ENCODE measurements around the gene SERPINA1.

Gene SERPINA1

GRCh38 chr14:94376108-94376975, 12.1 kb downstream of the SERPINA1 start:
- H3K4me3 ChIP-seq (ENCODE audit: low read length) = no peak overlapping the region
- no peaks in the 10 kb centered on the region for H3K4me1 ChIP-seq (ENCODE audit: control insufficient read depth, low read length)
- no peak overlapping the region for H3K27ac ChIP-seq (ENCODE audit: low read depth, low read length)
- H3K9me2 ChIP-seq (replicated peaks; ENCODE audit: control insufficient read depth, low read length) = no peaks in the 10 kb centered on the region
- H3F3A ChIP-seq (ENCODE audit: control insufficient read depth, insufficient read depth) = no peaks in the 10 kb centered on the region
- no peaks in the 10 kb centered on the region for H3K79me2 ChIP-seq (ENCODE audit: control insufficient read depth, low read length)
- no peaks in the 10 kb centered on the region for H3K9me3 ChIP-seq (ENCODE audit: control insufficient read depth, insufficient read depth, low read length)
- H4K20me1 ChIP-seq (ENCODE audit: control insufficient read depth, insufficient read depth, low read depth, low read length) = no peaks in the 10 kb centered on the region
- H3K36me3 ChIP-seq (ENCODE audit: control insufficient read depth, low read length) = no peaks in the 10 kb centered on the region
- H3K27me3 ChIP-seq (ENCODE audit: control insufficient read depth, low read length) = no peaks in the 10 kb centered on the region; the same call in 1 of the 2 replicates
- no peak for TF ChIP-seq CTCF (IDR thresholded peaks at IDR 0.05; ENCODE audit: low read depth, low read length, poor library complexity, severe bottlenecking)
- TF ChIP-seq EZH2phosphoT487 (IDR thresholded peaks at IDR 0.05; ENCODE audit: borderline replicate concordance, low read length) = no peak
- no peak overlapping the region for H3K4me2 ChIP-seq (ENCODE audit: low read length)

- Histone ChIP-seq H3F3A (ENCODE audit: control insufficient read depth, insufficient read depth) (no peaks in the 10 kb centered on the region), H3K9me2 (replicated peaks; ENCODE audit: control insufficient read depth, low read length) (no peaks in the 10 kb centered on the region), H3K4me2 (ENCODE audit: low read length) (no peak overlapping the region), H3K79me2 (ENCODE audit: control insufficient read depth, low read length) (no peaks in the 10 kb centered on the region), H4K20me1 (ENCODE audit: control insufficient read depth, insufficient read depth, low read depth, low read length) (no peaks in the 10 kb centered on the region), H3K27ac (ENCODE audit: low read depth, low read length) (no peak overlapping the region), H3K4me3 (ENCODE audit: low read length) (no peak overlapping the region), H3K9me3 (ENCODE audit: control insufficient read depth, insufficient read depth, low read length) (no peaks in the 10 kb centered on the region), H3K27me3 (ENCODE audit: control insufficient read depth, low read length) (no peaks in the 10 kb centered on the region; the same call in 1 of the 2 replicates), H3K36me3 (ENCODE audit: control insufficient read depth, low read length) (no peaks in the 10 kb centered on the region), H3K4me1 (ENCODE audit: control insufficient read depth, low read length) (no peaks in the 10 kb centered on the region)
- TF ChIP-seq CTCF (IDR thresholded peaks at IDR 0.05; ENCODE audit: low read depth, low read length, poor library complexity, severe bottlenecking) (no peak), EZH2phosphoT487 (IDR thresholded peaks at IDR 0.05; ENCODE audit: borderline replicate concordance, low read length) (no peak)
Observed at GRCh38 chr14:94375552-94376107, 12.8 kb downstream of the SERPINA1 start.

GRCh38 chr14:94374749-94375260, 13.6 kb downstream of the SERPINA1 start:
- no peak for TF ChIP-seq CTCF (IDR thresholded peaks at IDR 0.05; ENCODE audit: low read depth, low read length, poor library complexity, severe bottlenecking)
- TF ChIP-seq EZH2phosphoT487 (IDR thresholded peaks at IDR 0.05; ENCODE audit: borderline replicate concordance, low read length) = no peak
- no peaks in the 10 kb centered on the region for H3F3A ChIP-seq (ENCODE audit: control insufficient read depth, insufficient read depth)
- H3K36me3 ChIP-seq (ENCODE audit: control insufficient read depth, low read length) = no peaks in the 10 kb centered on the region
- no peaks in the 10 kb centered on the region; the same call in 1 of the 2 replicates for H3K27me3 ChIP-seq (ENCODE audit: control insufficient read depth, low read length)
- H3K4me2 ChIP-seq (ENCODE audit: low read length) = no peak overlapping the region
- no peak overlapping the region for H3K4me3 ChIP-seq (ENCODE audit: low read length)
- H4K20me1 ChIP-seq (ENCODE audit: control insufficient read depth, insufficient read depth, low read depth, low read length) = no peaks in the 10 kb centered on the region
- no peaks in the 10 kb centered on the region for H3K9me3 ChIP-seq (ENCODE audit: control insufficient read depth, insufficient read depth, low read length)
- H3K9me2 ChIP-seq (replicated peaks; ENCODE audit: control insufficient read depth, low read length) = no peaks in the 10 kb centered on the region
- H3K27ac ChIP-seq (ENCODE audit: low read depth, low read length) = no peak overlapping the region
- no peaks in the 10 kb centered on the region for H3K4me1 ChIP-seq (ENCODE audit: control insufficient read depth, low read length)
- H3K79me2 ChIP-seq (ENCODE audit: control insufficient read depth, low read length) = no peaks in the 10 kb centered on the region

Measured in DOHH2 (cell line).